Measurements from ENCODE around the gene ASCC2.

ASCC2 gene

DNA sequence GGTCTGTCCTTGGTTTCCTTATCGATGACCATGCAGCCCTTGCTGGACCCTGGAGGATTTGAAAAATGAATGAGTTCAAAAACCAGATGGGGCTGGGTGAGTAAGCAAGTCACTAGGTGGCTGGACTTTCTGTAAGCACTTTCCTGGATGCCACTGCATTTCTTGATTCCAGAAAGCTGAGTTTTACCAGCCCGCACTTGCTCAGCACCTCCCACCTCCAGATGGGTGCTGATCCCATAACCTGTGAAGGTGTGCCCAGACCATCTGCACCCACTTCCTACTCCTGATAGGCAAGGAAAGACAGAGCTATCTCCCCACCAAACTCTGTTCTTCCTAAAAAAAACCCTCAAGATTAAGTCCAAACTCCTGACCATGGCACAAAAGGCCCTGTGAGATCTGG, 21.1 kb downstream of the ASCC2 start:
- no peak for DNase-seq (ENCODE audit: low read depth)

DNA sequence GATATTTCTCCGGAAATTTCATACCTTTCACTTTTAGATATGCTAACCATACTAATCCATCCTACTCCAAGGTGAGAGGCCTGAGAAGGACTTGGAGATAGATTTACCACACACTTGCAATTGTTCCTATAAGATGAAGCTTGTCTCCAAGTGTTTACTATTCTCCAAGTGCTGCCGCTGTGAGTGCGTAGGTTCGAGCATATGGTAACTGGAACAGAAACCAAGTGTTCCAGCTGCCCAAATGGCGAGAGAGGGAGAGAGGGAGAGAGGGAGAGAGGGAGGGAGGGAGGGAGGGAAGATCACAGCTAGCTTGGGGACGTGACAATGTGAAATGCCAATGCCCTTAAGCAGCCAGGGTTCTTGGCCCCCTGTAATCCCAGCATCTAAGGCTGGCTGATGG, 21.5 kb downstream of the ASCC2 start:
- no peak for DNase-seq (ENCODE audit: low read depth)

DNA sequence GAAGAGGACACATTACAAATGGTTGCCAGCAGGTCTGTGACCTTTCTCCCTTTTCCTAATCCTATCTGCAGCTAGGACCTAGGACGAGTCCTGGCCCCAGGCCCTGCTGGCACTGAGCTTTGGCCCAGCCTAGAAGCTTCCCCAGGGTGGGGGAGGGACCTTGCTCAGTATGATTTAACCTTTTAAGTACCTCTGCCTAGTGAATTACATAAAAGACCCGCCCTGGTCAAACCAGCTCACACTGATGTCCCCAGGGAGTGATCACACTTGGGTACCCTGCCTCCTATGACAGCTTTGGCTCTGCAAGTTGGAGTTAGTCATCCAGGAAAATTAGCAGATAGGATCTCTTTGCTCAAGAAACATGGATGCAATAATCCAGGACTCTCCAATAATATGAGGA, 21.9 kb downstream of the ASCC2 start:
- DNase-seq (ENCODE audit: low read depth) = no peak

DNA sequence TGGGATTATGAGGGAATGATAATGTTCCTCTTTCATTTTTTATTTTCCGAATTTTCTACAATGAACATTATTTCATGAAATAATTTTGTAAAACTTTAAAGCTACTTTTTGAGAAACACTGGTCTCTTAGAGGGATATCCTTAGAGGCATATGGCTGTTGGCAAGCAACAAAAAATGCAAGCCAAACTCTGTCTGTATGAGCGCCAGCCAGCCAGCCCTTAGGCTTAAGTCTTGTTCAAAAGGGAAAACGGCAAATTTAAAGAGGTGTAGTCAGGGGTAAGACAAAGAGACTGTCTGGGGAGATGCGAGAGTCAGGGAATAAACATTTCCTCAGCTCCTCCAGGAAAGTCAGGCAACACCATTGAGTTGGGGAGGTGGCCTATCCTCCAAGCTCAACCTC, 22.5 kb downstream of the ASCC2 start:
- DNase-seq (ENCODE audit: low read depth) = no peak

DNA sequence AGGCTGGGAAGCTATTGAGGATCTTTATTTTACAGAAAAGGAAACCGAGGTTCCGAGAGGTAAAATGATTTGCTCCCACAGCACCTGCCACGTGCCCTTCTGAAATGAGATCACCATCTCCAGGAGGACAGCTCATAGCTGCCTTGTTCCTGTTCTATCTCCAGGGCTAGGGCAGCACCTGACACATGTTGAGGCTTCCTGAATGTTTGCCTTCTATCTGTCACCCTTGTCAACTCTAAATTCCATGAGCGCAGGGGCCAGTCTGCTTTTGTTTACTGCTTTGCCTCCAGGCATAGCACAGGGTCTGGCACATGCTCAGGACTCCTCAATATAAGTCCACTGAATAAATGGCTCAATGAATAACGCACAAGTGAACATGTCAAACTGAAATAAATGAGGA, 24.1 kb downstream of the ASCC2 start:
- DNase-seq (ENCODE audit: low read depth) = no peak

DNA sequence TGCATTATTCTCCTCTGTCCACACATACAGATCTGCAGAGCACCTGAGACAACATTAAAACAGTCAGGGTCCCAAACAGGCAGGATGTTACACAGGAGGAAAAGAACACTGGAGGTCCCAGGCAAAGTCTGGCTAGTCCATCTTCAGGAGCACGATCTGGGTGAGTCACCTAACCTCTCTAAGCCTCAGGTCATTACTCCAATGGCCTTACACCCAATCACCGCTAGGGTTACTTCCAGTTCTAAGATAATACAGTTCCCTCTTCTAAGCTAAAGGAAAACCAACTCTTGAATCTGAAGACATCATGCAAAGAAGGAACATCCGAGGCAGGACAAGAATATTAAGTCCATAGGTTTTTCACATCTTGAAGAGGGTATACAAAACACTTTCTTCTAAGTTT, 24.5 kb downstream of the ASCC2 start:
- DNase-seq (ENCODE audit: low read depth) = no peak

DNA sequence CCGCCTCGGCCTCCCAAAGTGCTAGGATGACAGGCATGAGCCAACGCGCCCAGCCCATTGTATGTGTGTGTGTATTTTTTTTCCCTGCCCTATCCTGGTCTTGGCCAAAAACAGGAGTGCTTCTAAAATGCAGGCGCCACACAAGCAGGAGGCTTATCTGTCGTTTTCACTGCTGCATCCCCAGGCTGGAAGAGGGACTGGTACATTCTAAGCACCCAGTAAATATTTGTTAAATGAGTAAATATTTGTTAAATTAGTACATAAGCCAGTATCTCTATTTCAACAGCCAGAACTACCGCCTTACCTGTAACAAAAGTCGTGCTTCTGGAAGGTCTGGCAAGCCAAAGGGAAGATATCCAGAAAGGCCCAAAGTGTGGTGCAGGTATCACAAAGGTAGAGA, 24.9 kb downstream of the ASCC2 start:
- no peak for DNase-seq (ENCODE audit: low read depth)

DNA sequence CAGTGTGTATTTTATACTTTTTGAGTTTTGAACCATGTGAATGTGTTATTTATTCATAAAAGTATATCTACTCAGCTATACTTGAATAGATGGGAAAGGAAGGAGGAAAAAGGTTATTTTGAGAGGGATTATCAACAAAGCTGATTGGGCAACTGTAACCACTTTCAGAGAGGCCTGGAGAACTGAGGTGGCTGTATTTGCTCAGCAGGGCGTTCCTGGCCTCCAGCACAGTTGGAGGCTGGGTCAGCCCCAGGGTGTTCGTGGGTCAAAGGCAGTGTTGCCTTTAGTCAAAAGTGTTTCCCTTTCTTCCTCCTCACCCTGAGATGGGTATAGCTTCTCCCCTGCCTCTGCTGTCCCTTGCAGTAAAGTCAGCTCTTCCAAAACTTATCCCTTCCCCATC, 26.7 kb downstream of the ASCC2 start:
- no peak for DNase-seq (ENCODE audit: low read depth)

DNA sequence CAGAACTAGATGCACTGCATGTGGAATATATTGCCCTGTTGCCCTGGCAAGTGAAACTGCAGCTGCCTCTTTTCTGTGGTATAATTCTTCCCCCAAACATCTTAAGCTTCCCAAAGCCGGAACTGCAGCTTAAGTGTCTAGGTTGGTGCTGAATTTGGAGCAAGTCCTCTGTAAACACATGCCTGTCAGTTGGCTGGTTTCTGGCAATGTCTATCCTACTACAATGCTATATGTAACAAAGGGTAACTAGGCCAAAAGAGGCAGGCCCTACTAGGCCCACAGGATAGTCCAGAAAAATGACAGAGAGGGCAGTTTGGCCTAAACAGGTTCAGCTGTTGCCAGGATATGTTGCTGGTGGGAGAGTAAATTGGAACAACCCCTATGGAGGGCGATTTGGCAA, 27.9 kb downstream of the ASCC2 start:
- DNase-seq (ENCODE audit: low read depth) = no peak

DNA sequence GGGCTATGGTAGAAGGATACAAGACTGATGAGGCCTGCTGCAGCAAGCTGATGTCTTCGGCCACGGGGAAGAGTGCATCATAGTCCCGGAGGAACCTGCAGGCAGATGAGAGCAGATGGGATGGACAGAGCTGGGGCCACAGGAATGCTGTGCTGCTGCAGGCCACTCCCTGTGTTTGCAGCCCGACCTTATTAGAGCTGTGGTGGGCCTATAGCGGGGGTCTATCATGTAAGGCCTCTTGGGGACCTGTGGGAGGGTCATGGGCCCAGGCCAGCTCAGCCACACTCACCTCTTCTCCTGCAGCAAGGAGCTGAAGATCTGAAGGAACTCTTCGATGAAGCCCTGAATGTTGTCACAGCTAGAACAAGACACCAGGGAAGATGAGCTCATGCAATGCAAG, 31.9 kb downstream of the ASCC2 start:
- DNase-seq (ENCODE audit: low read depth) = no peak

DNA sequence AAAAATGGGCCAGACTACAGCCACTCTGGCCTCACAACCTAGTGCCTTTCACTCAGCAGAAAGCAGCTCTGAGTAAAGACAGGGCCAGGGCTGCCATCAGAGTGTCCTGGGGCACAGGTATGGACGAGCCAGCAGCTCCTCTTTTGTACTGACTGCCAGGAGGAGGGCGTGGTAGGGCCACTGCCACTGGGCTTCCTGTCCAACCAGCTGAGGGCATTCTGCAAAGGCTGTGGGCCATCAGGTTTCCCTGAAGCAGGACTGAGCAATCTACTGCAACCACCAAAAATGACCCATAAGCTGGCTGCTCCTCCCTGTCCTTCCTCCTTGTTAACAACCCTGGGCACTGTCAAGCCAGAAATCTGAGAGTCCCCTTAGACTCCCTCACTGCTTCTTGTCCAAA, 33.1 kb downstream of the ASCC2 start:
- DNase-seq (ENCODE audit: low read depth) = no peak

DNA sequence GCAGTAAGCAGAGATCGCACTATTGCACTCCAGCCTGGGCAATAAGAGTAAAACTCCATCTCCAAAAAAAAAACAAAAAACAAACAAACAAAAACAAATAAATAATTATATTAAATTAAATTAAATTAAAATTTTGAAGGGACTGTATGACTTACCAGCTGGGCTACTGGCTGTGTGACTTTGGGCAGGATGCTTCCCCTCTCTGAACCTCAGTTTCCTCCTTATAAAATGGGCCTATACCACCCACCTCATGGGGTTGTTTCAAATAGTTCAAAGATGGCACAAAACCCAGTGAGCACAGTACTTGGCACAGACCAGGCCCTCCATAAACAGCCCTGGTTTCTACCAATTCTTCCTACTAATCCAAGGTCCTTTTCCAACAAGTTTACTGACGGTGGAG, 34.9 kb downstream of the ASCC2 start:
- DNase-seq (ENCODE audit: low read depth) = no peak

DNA sequence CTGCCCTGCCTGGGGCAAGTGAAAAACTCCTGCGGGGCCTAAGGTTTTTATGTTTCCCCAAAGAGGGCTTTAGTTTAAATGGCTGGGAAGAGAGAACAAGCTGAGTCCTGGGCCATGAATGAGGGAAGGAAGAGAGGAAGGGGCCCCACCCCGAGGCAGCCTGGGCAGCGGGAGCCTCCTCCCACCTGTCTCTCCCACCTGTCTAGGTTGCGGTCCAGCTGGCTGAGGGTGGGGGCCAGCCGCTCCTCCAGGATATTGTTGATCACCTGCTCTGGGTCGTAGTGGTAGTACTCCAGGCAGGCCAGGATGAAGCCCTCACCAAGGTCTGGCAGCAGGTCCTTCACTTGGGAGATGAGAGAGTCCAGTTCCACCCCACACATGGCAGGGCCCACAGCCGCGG, 36.3 kb downstream of the ASCC2 start:
- DNase-seq (ENCODE audit: low read depth) = no peak

DNA sequence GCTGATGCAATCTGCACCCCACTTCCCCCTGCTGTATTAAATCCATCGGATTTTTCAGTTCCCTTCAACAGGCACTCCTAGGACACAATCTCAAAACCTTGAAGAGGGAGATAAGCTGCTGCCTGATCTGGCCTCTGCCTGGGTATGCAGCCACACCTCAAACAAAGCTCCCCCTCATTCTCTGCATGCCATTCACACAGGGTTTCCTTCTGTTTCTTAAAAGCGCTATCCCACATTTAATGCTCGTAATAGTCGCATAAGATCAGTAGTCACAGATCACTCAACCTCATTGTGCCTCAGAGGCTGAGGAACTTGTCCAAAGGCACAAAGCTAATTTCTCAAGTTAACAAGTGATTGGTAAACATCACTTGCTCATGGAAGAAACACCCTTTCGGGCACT, 36.9 kb downstream of the ASCC2 start:
- DNase-seq (ENCODE audit: low read depth) = no peak

DNA sequence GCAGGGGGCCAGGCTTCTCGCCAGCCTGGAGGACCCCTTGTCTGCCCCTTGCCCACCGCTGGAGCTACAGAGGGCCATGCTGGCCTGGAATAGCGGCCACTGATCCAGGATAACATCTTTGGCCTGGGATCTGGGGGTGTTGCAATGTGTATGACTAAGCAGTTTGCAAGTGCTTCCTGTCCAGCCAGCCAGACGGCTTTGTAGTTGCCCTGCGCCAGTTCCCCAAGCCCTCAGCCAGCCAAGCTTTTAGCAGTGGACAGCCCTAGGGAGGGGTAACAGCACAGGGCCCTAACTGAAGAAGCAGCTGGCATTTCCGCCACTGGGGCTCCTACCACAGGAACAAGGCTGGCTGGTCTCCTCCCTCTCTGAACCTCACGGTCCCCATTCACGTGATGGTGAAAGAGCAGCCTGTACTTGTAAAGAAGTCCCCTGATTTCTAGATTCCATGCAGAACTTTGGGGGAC, 38.8 kb downstream of the ASCC2 start:
- DNase-seq (ENCODE audit: low read depth) = peak; percentile 94

DNA sequence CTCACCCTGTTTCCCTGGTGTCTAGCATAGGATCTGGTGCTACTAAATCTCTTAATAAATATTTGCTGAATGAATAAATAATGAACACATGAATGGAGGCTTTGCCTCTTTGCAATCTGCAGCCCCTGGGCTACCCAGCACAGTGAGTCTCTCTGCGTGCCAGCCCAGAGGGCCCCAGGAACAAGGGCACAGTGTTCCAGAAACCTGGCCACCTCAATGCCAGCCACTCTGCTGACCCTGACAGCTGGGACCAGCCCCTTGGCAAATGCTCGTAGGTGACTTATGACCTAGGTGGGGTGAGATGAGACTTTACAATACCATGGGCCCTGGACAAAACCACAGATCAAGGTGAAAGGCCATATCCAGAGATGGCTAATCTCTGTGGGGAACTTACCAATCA, 39.3 kb downstream of the ASCC2 start:
- DNase-seq (ENCODE audit: low read depth) = no peak

DNA sequence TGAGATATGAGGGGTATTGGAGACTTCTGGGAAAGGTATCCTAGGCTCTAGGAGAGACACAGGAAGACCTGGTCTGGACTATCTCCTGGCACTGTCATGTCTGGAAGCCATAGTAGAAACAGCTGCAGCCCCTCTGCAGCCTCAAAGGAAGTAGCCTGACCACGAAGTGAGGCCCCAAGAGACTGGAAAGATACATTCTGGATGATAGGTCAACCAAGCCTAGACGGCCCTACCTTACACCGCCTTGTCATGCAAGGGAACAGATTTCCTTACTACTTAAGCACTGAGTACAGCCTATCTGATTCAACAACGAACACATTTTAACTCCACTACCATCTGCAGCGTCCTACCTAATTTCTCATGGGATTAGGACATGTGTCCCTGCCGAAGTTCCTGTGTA, 39.8 kb downstream of the ASCC2 start:
- no peak for DNase-seq (ENCODE audit: low read depth)

DNA sequence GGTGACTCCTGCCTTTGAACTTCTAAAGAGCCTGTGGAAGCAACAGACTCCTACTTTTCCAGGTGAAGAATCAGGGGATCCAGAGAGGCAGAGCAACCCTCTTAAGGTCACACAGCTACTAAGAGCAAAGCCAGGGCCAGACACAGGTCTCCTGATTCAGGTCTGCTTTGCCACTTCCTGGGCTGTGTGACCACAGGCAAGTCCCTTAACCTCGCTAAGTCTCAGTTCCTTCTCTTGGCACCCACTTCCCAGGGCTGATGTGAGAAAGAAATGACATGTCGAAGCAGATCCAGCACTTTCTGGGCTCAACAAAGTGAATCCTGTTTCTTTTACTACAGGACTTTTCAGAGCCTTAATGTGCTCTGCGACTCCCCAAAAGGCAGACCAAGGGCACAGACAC, 40.7 kb downstream of the ASCC2 start:
- DNase-seq (ENCODE audit: low read depth) = no peak

DNA sequence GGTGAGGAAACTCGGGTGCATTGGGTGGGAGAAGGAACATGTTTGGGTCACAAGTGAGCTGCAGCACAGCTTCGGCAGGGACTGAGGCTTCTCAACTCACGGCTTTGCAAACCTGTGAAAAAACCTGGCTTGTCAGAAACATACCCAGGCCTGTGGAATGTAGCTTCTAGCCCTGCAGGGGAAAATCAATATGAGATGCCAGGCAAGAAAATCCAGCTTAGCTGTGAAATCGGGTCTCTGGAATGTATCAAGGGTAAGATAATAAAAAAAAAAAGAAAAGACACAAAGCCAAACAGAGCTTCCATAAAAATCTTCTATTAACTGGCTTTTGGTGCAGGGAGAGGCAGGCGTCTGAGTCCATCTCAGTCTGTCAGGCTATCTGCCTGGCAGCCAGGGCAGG, 42.4 kb downstream of the ASCC2 start:
- DNase-seq (ENCODE audit: low read depth) = no peak

DNA sequence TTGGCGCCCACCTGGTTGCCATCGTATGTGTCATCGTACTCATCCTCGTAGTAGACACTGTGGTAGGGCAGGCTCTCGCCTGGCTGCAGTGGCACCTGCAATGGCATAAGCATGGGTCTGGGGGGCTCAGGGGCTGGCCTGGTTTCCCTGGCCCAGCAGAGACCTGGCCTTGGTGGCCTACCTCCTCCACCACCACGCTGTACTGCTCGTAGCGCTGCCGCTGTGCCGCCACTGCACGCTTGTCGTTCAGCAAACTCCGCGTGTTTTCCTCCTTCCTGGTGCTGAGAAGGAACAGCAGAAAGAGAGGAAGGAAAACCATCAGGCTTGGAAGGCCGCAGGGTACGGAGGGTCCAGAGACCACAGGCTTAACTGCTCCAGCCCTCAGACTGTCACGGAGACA, 44.7 kb downstream of the ASCC2 start:
- DNase-seq (ENCODE audit: low read depth) = no peak

DNA sequence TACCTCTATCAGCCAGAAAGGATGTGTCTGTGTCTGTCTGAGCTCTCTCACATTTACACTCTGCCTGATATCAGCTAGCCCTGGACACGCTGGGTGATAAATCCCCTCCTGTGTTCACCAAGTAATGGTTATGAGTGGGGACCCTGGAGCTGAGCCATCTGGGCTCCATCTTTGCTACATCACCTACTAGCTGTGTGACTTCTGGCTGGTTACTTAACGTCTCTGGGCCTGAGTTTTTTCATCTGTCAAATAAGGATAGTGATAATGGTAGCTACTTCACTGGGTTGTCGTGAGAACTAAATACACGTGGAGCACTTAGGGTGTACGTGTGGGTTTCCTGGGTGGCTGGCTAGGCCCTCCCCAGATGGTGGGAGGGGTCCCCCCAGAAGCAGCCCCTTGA, 48.0 kb downstream of the ASCC2 start:
- no peak for DNase-seq (ENCODE audit: low read depth)

DNA sequence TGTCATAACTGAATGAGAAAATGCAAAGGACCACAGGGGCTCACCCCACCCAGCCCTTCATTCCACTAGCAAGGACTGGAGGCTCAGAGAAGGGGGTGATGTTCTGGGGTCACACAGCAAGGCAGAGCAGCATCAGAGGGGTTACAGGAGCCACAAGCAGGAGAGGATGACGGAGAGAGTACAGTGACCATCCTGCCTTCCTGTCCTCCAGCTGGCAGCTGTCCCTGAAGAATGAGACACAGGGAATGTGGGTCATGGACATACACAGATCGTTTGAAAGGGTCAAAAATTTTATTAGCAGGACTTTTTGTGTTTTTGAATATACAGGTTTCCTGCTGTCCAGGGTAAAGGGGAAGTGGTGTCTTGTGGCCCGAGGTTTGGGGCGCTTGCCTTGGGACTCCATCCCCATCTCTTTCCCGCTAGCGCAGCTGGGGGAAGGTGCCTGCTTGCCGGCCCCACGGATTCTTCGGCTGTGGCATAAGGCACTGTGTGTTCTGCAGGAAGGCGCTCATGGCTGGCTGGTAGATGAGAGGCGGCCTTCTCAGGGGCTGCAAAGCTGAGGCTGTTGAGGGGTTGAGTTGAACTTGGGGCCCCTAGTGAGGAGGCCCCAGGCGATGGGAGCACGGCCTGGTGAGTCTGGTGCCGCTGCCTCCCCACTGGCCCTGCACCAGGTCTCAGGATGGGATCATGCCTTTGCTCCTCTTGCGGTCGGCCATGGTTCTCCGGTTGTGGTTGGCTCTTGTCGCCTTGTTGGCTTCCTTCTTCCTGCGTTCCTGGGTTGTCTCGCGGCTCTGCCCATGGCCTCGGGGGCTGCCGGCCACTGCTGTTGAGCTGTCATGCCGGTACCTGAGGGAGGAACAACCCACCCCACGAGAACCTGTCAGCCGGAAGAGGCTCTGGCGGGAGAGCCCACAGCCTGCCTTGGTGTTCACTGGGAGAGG, 49.5 kb downstream of the ASCC2 start:
- no peak for DNase-seq (ENCODE audit: low read depth)

DNA sequence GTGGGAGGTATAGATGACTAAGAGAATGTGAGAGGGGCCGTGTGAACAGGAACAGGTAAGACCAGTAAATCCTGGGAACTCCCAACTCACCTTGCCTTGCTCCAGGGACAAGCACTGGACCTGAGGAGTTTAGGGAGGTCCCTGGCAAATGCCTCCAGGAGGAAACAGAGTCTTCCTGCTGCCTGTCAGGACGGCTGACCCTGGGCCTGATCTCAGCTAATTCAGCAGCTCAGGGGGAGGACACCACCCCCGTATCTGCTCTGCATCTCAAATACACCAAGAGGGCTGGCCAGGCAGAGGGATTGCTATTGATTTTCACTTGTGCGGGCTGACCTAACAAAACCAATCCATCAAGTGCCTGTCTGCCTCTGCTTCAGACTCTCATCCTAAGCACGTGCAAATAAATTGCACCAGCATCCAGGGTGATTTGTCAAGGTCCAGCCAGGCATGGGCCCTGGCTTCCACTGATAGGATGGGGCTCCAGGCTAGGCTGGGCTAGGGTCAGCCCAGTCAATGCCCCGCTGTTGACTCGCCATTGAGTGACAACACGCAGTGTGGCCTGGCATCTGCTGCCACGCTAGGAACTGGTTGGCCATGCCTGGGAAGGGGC, 50.6 kb downstream of the ASCC2 start:
- no peak for DNase-seq (ENCODE audit: low read depth)

DNA sequence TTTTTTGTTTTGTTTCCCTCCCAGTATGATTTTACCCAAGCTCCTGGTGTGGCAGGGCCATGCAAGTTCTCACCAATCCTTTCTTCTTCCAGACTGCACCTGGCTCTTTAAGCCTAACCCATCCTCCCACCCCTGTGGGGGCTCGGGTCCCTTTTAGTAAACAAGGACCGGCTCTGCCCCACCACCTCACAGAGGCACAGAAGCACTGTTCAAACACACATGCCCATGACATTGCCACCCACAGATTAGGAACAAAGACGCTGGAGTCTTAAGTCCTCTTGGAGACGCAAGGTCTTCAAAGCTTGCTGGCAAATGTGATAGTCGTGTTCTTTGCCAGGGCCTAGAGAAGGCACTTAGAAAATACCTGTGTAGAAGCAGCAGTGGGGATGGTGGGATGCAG, 52.0 kb downstream of the ASCC2 start:
- no peak for DNase-seq (ENCODE audit: low read depth)

Data from GM04503 (cell line).